H9 (cell line): ENCODE data around the gene FSIP1. TPM values are rescaled to one million over a fixed set of nuclear protein-coding genes. Genes with fewer than 3 reads are reported as not detected.

Experiments
- DNase-seq: peaks from one replicate; pipeline ENCODE4 v3.0.0-alpha.2; 2017
- H2AFZ ChIP-seq: one replicate; pipeline ENCODE4 v1.6.1; 2013; ENCODE audit warnings: mild to moderate bottlenecking, low read length, control low read depth, moderate library complexity
- H2AK5ac ChIP-seq: 2 replicates; pipeline ENCODE4 v1.6.1; 2013; ENCODE audit warnings: low read length, control low read depth, mixed read lengths; ENCODE audit not compliant: insufficient read length
- H2BK120ac ChIP-seq: one replicate; pipeline ENCODE4 v1.6.1; 2013; ENCODE audit warnings: low read depth, mild to moderate bottlenecking, low read length, control low read depth, inconsistent platforms; ENCODE audit not compliant: poor library complexity, severe bottlenecking
- H2BK12ac ChIP-seq: 2 replicates; pipeline ENCODE4 v1.6.1; 2013; ENCODE audit warnings: low read length, control low read depth, mixed read lengths, low read depth; ENCODE audit not compliant: insufficient read length
- H2BK15ac ChIP-seq: 2 replicates; pipeline ENCODE4 v1.6.1; 2013; ENCODE audit warnings: low read depth, low read length, control low read depth
- H2BK20ac ChIP-seq: one replicate; pipeline ENCODE4 v1.6.1; 2013; ENCODE audit warnings: low read depth, mild to moderate bottlenecking, low read length, control low read depth, inconsistent platforms; ENCODE audit not compliant: poor library complexity, severe bottlenecking
- H2BK5ac ChIP-seq: 2 replicates; pipeline ENCODE4 v1.6.1; 2013; ENCODE audit warnings: low read length, control low read depth, mixed read lengths; ENCODE audit not compliant: insufficient read length
- H3K14ac ChIP-seq: 2 replicates; pipeline ENCODE4 v1.6.1; 2013; ENCODE audit warnings: low read length, control low read depth; ENCODE audit not compliant: insufficient read depth
- H3K18ac ChIP-seq: 2 replicates; pipeline ENCODE4 v1.6.1; 2013; ENCODE audit warnings: low read depth, mild to moderate bottlenecking, mixed read lengths, low read length, control low read depth; ENCODE audit not compliant: insufficient read length
- H3K23ac ChIP-seq: 2 replicates; pipeline ENCODE4 v1.6.1; 2013; ENCODE audit warnings: low read length, control low read depth, mixed read lengths, low read depth; ENCODE audit not compliant: insufficient read length
- H3K23me2 ChIP-seq: 2 replicates; pipeline ENCODE4 v1.6.1; 2013; ENCODE audit warnings: low read depth, mild to moderate bottlenecking, mixed read lengths, low read length, control low read depth; ENCODE audit not compliant: insufficient read length, poor library complexity, severe bottlenecking
- H3K27ac ChIP-seq: 2 replicates; pipeline ENCODE4 v1.5.1; 2013; ENCODE audit warnings: low read length, control low read depth, mixed read lengths, low read depth; ENCODE audit not compliant: insufficient read length
- H3K27me3 ChIP-seq: 2 replicates; pipeline ENCODE4 v1.6.1; 2013; ENCODE audit warnings: low read length, control low read depth, inconsistent platforms; ENCODE audit not compliant: insufficient read depth
- H3K4ac ChIP-seq: 2 replicates; pipeline ENCODE4 v1.6.1; 2013; ENCODE audit warnings: low read depth, mild to moderate bottlenecking, control low read depth, inconsistent platforms, low read length, moderate library complexity
- H3K4me1 ChIP-seq: 2 replicates; pipeline ENCODE4 v1.6.1; 2013; ENCODE audit warnings: low read length, control low read depth, inconsistent platforms; ENCODE audit not compliant: insufficient read depth
- H3K4me2 ChIP-seq: 2 replicates; pipeline ENCODE4 v1.6.1; 2013; ENCODE audit warnings: low read length, control low read depth, mixed read lengths; ENCODE audit not compliant: insufficient read length, insufficient read depth
- H3K56ac ChIP-seq: 2 replicates; pipeline ENCODE4 v1.6.1; 2013; ENCODE audit warnings: low read depth, mild to moderate bottlenecking, mixed read lengths, low read length, control low read depth; ENCODE audit not compliant: insufficient read length
- H3K79me1 ChIP-seq: 2 replicates; pipeline ENCODE4 v1.6.1; 2013; ENCODE audit warnings: low read depth, mild to moderate bottlenecking, moderate library complexity, low read length, control low read depth, inconsistent platforms; ENCODE audit not compliant: insufficient read depth, poor library complexity, severe bottlenecking
- H3K79me2 ChIP-seq: 2 replicates; pipeline ENCODE4 v1.6.1; 2013; ENCODE audit warnings: low read length, control low read depth, inconsistent platforms; ENCODE audit not compliant: insufficient read depth
- H3K9ac ChIP-seq: 2 replicates; pipeline ENCODE4 v1.6.1; 2013; ENCODE audit warnings: low read length, control low read depth, mixed read lengths; ENCODE audit not compliant: insufficient read length; ENCODE audit errors: extremely low read depth
- H3K9me3 ChIP-seq: one replicate; pipeline ENCODE4 v1.6.1; 2013; ENCODE audit warnings: low read depth, low read length, inconsistent platforms; ENCODE audit not compliant: control insufficient read depth
- H3T11ph ChIP-seq: one replicate; pipeline ENCODE4 v1.6.1; 2013; ENCODE audit warnings: mild to moderate bottlenecking, low read length, control low read depth, inconsistent platforms
- H4K20me1 ChIP-seq: one replicate; pipeline ENCODE4 v1.6.1; 2013; ENCODE audit not compliant: control insufficient read depth, insufficient read length, insufficient read depth
- H4K5ac ChIP-seq: 2 replicates; pipeline ENCODE4 v1.6.1; 2013; ENCODE audit warnings: low read depth, mild to moderate bottlenecking, mixed read lengths, low read length, control low read depth; ENCODE audit not compliant: insufficient read length
- H4K8ac ChIP-seq: replicated peaks from 2 replicates; pipeline ENCODE4 v1.6.1; 2013; ENCODE audit warnings: low read length, control low read depth, mixed read lengths, low read depth; ENCODE audit not compliant: insufficient read length
- H4K91ac ChIP-seq: 2 replicates; pipeline ENCODE4 v1.6.1; 2013; ENCODE audit warnings: low read depth, mild to moderate bottlenecking, moderate library complexity, mixed read lengths, low read length, control low read depth; ENCODE audit not compliant: insufficient read length
- H3K27ac Mint-ChIP-seq, 3 experiments: 2 replicates in 2 of 3; 3 replicates in 1 of 3; pipeline ENCODE4 v1.8.0; 2020 to 2021; ENCODE audit warnings: mixed read lengths in 3 of 3, mild to moderate bottlenecking in 1 of 3, moderate library complexity in 1 of 3
- H3K27me3 Mint-ChIP-seq: 2 replicates; pipeline ENCODE4 v1.8.0; 2021; ENCODE audit warnings: low read depth, mild to moderate bottlenecking, moderate library complexity, mixed read lengths
- H3K36me3 Mint-ChIP-seq, 3 experiments: 2 replicates in 2 of 3; 3 replicates in 1 of 3; pipeline ENCODE4 v1.8.0; 2020 to 2021; ENCODE audit warnings: low read depth in 3 of 3, mixed read lengths in 3 of 3; ENCODE audit not compliant: insufficient read depth in 1 of 3
- H3K4me1 Mint-ChIP-seq, 2 experiments: 2 replicates each; pipeline ENCODE4 v1.8.0; 2020; ENCODE audit warnings: mixed read lengths in 2 of 2
- H3K4me3 Mint-ChIP-seq, 2 experiments: 2 replicates in 1 of 2; 3 replicates in 1 of 2; pipeline ENCODE4 v1.8.0; 2020 to 2021; ENCODE audit warnings: mild to moderate bottlenecking in 2 of 2, mixed read lengths in 2 of 2, moderate library complexity in 1 of 2
- H3K9me3 Mint-ChIP-seq, 2 experiments: 2 replicates in 1 of 2; 3 replicates in 1 of 2; pipeline ENCODE4 v1.8.0; 2020; ENCODE audit warnings: mild to moderate bottlenecking in 2 of 2, mixed read lengths in 2 of 2, moderate library complexity in 1 of 2
- CTCF ChIP-seq: fragments of 200-600 bp; sonication (generic); conservative IDR thresholded peaks from 3 replicates; pipeline ENCODE4 v1.8.0; 2021; ENCODE audit warnings: antibody characterized with exemption, mild to moderate bottlenecking
- WGBS: extraction: QIAGEN DNeasy Blood & Tissue Kit; methylation state at CpG from one replicate; pipeline ENCODE4 v1.1.7; 2013; ENCODE audit warnings: missing lambda C conversion rate, low lambda C conversion rate, mixed read lengths; ENCODE audit not compliant: insufficient read length; ENCODE audit errors: extremely low coverage; 5-methylcytosine and 5-hydroxymethylcytosine counted together
- total RNA-seq: library from RNA; stranded (reverse); gene quantifications from 2 replicates; pipeline ENCODE4 v1.2.1, GENCODE V29; 2021

The FSIP1 gene
- total RNA-seq, 1 experiment from 2014 or later = 0.96 TPM

GRCh38 chr15:39602143-39602542 is 180.5 kb downstream of the FSIP1 start:
- no CpG with 5 or more reads among the region's 5 CpGs for WGBS
- no peak overlapping the region for H3K27ac Mint-ChIP-seq
- H3K9me3 Mint-ChIP-seq = no peaks in the 10 kb centered on the region
- no peaks in the 10 kb centered on the region for H3K79me1 ChIP-seq
- no peaks in the 10 kb centered on the region for H3K79me2 ChIP-seq
- no peaks in the 10 kb centered on the region for H3K4me1 ChIP-seq
- peak; percentile 73 for TF ChIP-seq CTCF
- H3K27ac ChIP-seq = no peak overlapping the region
- no peaks in the 10 kb centered on the region for H3K4me1 Mint-ChIP-seq
- H2BK5ac ChIP-seq = no peak overlapping the region
- H3K9ac ChIP-seq = no peak overlapping the region
- no peaks in the 10 kb centered on the region for H4K20me1 ChIP-seq
- H2AK5ac ChIP-seq = no peak overlapping the region
- H3K27me3 ChIP-seq = no peaks in the 10 kb centered on the region
- no peak overlapping the region for H3K56ac ChIP-seq
- no peak overlapping the region for H2AFZ ChIP-seq
- H3K23ac ChIP-seq = no peak overlapping the region
- no peak overlapping the region for H2BK120ac ChIP-seq
- H3K27me3 Mint-ChIP-seq = no peaks in the 10 kb centered on the region
- no peak overlapping the region for H3K4me3 Mint-ChIP-seq
- no peak overlapping the region for H2BK15ac ChIP-seq
- H4K5ac ChIP-seq = no peak overlapping the region
- no peak overlapping the region for H3T11ph ChIP-seq
- H3K23me2 ChIP-seq = no peaks in the 10 kb centered on the region
- no peak overlapping the region for H2BK12ac ChIP-seq
- peaks cover 0 to 1% (median 0%) of the 10 kb centered on the region in 3 experiments; a peak in 1 of 7 replicates for H3K36me3 Mint-ChIP-seq
- DNase-seq = peak; percentile 50
- H3K14ac ChIP-seq = no peak overlapping the region
- H2BK20ac ChIP-seq = no peak overlapping the region
- H3K9me3 ChIP-seq = no peaks in the 10 kb centered on the region
- H4K91ac ChIP-seq = no peak overlapping the region
- H3K4me2 ChIP-seq = no peak overlapping the region
- no peak overlapping the region for H4K8ac ChIP-seq
- no peak overlapping the region for H3K18ac ChIP-seq
- no peak overlapping the region for H3K4ac ChIP-seq
